Stimulated activated CD8-positive, alpha-beta memory T cell treated with anti-CD3 and anti-CD28 coated beads, Interleukin-4, amount 100 ng/mL, for 4 hours (primary cell): ENCODE data around the gene OLIG2.

Source experiments
- DNase-seq, 2 donors: peaks; one replicate each; pipeline ENCODE4 v3.0.0-alpha.2; 2020; ENCODE audit warnings: low read depth in 2 of 2, low spot score in 1 of 2

OLIG2 gene

DNA sequence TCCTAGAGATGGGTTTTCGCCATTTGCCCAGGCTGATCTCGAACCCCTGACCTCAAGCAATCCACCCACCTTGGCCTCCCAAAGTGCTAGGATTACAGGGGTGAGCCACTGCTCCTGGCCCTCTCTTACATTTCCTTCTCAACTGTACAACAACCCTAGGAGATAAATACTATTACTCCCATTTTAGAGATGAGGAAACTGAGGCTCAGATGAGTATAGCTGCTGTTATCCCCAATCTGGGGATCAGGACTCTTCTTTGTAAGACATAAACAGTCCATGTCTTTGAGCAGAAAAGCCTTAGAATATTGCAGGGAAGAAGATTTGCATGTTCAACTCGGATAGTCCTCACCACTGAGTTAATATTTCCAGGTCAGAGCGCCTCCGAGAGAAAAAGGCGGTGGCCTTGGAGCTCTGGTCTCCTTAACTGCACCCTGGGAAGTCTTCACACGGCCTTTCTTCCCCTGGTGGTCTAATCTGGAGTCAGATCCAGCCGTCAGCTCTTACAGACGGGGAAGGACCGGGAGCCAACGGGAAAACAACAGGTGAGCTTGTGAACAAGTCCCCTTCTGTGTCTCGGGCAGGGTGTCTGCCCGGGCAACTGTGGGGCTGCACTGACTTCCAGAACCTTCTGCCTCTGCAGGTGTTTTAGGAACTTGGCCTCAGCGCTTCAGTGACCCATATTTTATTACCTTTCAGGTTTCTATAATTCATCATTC lies 38.3 kb downstream of the OLIG2 start:
- DNase-seq: no peak

DNA sequence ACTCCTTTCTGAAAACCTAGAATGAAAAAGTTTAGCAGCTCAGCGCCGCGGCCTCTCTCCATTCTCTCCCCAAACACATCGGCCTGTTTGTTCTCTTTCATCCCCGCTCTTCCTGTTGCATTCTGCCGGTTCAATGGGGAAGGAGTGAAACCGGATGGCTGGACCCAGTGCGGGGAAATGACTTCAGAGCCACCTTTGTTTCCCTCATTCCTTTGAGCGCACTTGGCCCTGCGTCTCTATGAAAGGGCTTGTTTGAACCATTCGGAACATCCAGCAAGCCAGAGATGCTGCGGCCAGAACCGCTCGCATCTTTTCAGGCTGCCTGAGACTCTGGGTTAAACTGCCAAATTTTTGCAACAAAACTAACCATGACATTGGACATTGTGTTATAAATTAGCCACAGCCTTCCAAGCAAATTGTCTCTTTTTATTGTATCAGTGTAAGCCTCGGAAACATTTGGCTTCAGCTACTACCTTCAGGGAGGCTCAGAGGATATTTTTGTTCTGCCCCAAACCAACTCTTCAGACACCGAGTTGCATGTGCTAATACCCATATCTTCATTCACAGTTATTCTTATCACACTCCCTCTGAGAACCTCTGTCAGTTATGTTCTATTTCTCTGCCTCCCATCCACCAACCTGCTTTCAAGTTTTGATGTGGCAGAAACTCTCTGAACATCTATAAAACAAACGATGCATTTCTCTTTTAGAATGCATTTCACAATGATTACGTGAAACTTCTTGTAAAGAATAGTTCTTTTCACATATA lies 39.1 kb downstream of the OLIG2 start:
- DNase-seq: no peak

DNA sequence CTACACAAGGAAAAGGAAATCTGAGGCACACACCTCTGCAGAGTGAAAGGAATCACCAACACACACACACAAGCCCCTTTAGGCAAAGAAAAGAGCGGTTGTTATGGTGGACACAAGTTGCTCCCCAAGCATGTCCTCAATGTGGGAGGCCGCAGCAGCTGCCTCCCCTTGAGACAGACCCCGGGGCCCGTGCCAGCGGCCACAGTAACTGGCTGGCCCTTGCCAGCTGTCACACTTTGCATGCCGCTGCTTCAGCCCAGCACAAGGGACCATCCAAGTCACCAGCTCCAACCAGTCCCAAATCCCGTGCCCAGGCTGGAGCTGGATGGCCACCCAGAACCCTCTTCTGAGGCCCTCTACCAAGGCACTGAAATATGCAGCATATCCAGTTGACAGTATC lies 41.3 kb downstream of the OLIG2 start:
- DNase-seq: no peak

DNA sequence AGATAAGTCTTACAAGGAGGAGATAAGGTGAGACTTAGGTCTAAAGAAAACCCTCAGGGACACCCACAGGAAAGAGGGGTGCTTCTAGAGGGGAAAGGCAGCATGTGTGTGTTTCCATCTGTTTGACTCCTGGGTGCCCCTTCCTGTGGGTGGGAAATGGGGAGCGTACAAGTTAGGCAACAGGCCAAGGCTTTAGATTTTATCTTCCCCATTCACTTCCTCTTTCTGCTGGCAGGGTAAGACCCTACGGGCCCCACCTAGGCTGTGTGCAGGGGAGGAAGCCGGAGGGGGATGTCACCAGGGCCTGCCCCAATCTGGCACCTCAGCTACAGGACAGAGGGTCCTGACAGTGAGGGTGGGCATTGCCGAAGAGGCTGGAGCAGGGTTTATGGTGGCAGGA lies 41.7 kb downstream of the OLIG2 start:
- DNase-seq: no peak

DNA sequence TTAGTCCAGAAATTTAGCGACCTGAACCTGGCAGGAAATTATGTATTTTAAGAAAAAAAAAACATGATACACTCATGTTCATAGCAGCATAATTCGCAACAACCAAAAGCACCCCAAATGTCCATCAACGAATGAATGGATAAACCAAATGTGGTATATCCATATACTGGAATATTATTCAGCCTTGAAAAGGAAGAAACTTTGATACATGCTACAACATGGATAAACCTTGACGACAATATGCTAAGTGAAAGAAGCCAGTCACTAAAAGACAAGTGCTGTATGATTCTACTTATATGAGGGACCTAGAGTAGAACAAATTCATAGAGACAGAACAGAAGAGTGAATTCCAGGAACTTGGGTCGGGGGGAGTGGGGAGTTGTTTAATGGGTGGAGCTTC lies 43.5 kb downstream of the OLIG2 start:
- no peak for DNase-seq

DNA sequence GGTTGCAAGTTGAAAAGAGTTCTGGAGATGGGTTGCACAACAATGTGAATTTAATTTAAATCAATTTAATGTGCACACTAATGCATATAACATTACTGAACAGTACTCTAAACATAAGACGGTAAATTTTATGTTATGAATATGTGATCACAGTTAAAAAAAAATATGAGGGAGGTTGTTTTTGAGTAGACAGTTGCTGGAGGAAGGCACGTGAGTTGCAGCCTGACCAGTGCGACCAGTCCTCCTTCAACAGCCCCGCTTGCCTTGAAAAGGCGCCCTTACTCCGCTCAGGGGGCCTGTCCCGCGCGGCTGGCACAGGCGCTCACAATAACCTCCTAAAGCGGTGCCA lies 43.9 kb downstream of the OLIG2 start:
- no peak for DNase-seq

DNA sequence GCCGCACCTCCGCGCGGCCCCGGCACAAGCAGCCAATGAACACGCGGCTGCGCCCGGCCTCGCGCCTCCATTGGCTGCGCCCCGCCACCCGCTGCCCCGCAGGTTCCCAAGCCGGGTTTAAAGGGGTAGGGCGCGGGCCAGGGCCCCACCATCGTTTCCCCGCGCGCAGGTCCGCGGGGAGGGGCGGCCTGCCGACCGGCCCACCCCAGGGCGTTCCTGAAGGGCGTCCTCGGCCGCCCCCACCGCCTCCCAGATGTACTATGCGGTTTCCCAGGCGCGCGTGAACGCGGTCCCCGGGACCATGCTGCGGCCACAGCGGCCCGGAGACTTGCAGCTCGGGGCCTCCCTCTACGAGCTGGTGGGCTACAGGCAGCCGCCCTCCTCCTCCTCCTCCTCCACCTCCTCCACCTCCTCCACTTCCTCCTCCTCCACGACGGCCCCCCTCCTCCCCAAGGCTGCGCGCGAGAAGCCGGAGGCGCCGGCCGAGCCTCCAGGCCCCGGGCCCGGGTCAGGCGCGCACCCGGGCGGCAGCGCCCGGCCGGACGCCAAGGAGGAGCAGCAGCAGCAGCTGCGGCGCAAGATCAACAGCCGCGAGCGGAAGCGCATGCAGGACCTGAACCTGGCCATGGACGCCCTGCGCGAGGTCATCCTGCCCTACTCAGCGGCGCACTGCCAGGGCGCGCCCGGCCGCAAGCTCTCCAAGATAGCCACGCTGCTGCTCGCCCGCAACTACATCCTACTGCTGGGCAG lies 44.4 kb downstream of the OLIG2 start, which contains the start of gene OLIG1:
Gene OLIG1, plus strand, starts transcription at position 148 of the 750 bp plus-strand sequence. Its CDS starts 106 bp downstream, at position 254.
- no peak for DNase-seq

DNA sequence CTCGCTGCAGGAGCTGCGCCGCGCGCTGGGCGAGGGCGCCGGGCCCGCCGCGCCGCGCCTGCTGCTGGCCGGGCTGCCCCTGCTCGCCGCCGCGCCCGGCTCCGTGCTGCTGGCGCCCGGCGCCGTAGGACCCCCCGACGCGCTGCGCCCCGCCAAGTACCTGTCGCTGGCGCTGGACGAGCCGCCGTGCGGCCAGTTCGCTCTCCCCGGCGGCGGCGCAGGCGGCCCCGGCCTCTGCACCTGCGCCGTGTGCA lies 44.9 kb downstream of the OLIG2 start:
- DNase-seq: no peak

DNA sequence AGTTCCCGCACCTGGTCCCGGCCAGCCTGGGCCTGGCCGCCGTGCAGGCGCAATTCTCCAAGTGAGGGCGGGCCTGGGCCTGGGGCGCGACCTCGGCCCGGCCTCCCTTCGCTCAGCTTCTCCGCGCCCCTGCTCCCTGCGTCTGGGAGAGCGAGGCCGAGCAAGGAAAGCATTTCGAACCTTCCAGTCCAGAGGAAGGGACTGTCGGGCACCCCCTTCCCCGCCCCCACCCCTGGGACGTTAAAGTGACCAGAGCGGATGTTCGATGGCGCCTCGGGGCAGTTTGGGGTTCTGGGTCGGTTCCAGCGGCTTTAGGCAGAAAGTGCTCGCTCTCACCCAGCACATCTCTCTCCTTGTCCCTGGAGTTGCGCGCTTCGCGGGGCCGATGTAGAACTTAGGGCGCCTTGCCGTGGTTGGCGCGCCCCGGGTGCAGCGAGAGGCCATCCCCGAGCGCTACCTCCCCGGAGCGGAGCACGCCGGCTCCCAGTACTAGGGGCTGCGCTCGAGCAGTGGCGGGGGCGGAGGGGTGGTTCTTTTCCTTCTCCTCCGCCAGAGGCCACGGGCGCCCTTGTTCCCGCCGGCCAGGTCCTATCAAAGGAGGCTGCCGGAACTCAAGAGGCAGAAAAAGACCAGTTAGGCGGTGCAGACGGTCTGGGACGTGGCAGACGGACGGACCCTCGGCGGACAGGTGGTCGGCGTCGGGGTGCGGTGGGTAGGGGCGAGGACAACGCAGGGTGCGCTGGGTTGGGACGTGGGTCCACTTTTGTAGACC lies 45.4 kb downstream of the OLIG2 start:
- no peak for DNase-seq

DNA sequence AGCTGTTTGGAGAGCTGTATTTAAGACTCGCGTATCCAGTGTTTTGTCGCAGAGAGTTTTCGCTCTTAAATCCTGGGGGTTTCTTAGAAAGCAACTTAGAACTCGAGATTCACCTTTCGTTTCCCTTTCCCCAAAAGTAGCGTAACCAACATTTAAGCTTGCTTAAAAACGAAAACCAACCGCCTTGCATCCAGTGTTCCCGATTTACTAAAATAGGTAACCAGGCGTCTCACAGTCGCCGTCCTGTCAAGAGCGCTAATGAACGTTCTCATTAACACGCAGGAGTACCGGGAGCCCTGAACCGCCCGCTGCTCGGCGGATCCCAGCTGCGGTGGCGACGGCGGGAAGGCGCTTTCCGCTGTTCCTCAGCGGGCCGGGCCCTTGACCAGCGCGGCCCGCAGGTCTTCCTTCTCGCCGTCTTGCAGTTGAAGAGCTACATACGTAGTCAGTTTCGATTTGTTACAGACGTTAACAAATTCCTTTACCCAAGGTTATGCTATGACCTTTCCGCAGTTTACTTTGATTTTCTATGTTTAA lies 46.1 kb downstream of the OLIG2 start:
- DNase-seq: no peak

DNA sequence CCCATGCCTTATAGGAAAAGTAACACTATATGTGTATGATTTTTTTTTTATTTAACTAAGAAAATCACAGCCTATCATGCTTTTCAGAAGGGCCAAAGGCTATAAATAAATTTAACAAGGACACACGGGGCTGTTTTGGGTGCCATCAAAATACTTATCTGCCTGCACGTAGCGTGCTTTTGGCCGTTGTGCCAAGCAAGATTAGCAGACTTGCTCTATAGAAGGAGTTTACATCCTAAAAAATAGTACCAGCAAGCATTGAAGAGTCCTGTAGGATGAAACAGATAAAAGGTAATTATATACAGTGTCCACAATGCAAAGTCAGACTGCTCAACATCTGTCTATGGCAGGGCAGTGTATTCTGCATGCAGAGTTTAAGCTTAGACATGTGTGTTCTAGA lies 47.9 kb downstream of the OLIG2 start:
- DNase-seq: no peak

DNA sequence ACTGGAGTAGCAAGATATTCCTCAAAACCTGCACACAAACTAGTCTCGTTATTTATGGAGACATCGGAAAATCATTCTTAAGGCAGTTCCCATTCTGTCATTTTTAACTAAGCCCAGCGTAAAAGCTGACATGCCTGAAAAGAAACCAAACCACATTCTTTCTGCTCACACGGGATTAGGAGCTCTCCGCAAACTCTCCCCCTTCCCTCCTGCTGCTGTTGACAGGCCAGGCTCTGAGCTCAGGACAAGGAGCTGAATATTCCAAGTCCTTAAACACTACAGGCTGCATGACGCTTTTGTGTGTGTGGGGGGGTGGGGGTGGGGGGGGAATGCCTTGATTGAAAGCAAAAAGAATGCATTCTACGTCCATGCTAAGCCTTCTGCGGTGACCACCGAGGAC lies 49.4 kb downstream of the OLIG2 start:
- no peak for DNase-seq

DNA sequence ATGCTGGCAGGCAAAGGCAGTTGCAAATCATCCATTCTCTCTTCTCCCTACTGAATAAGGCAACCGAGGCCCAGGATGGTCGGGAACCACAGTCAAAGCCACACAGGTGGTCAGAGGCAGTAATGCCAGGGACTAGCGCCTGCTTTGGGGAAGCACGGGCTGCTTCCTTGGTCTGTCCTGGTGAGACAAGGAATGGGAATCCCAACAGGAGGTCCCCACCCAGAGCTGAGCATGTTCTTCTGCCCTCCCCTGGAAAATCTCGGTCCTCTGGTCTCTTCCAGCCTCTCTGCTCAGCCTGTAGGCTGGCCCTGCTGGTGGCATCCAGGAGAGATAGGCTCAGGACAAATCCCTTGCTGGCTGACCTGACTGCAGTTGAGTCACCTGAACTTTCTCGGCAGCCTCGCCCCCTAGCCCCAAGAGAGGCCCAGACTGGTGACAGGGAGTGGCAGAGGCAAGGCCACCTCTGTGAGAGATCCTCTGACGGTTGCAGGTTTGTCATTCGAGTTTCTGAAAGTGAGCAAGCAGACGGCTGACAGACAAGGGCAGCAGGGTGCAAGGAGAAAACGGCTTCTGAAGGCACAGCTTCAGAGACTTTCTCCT lies 50.0 kb downstream of the OLIG2 start:
- no peak for DNase-seq

DNA sequence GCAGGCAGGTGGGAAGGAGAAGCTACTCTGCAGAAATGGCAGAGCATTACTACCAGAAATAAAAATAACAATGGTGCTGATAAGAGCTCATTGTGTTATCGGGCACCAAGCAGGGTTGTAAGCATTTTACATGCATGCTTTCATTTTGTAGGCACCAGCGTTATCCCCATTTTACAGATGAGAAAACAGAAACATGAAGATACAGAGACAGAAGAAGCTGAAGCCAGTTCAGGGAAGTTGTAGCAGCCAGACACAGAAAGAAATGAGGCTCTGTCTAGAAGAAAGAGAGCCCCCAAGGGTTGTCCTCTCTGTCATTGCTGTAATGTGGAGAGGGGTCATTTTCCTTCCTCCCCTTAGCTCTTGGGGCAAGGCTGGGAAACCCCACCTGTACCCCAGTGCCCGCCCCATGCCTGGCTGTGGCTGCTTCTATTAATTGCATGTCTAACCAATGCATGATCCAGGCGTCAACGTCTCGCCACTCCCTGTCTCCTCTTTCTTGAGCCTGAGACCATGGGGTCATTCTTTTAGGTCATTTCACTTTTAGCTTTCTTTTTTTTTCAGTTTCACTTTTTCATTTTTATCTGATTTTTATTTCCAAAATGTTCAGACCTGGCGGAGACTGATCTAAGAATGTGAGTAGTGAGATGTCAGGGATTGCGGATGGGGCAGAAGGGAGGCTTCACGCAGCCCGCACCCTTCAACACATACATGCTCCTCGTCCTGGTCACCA lies 51.0 kb downstream of the OLIG2 start:
- DNase-seq: no peak
